Smooth muscle cell (in vitro differentiated cells): Measurements from ENCODE around the gene ITIH5. TPM values are rescaled to one million over a fixed set of nuclear protein-coding genes. Genes with fewer than 3 reads are reported as not detected.

Experiments used
- DNase-seq: peaks from one replicate; lab custom pipeline; 2025; ENCODE audit not compliant: unreplicated experiment; lab: John Stamatoyannopoulos, UW
- H2AFZ ChIP-seq: fragments of 200-600 bp; sonication (generic); 2 replicates; pipeline ENCODE4 v1.6.0; 2016; ENCODE audit warnings: antibody characterized with exemption, low read depth, mild to moderate bottlenecking
- H3F3A ChIP-seq: fragments of 200-600 bp; sonication (generic); 2 replicates; pipeline ENCODE4 v1.6.0; 2017; ENCODE audit warnings: antibody characterized with exemption, low read depth
- H3K27ac ChIP-seq: fragments of 200-600 bp; sonication (generic); 2 replicates; pipeline ENCODE4 v1.5.1; 2016; ENCODE audit warnings: low read depth, mild to moderate bottlenecking
- H3K27me3 ChIP-seq: fragments of 200-600 bp; sonication (generic); 2 replicates; pipeline ENCODE4 v1.6.1; 2016; ENCODE audit warnings: low read depth, mild to moderate bottlenecking
- H3K36me3 ChIP-seq: fragments of 200-600 bp; sonication (generic); 2 replicates; pipeline ENCODE4 v1.5.1; 2016; ENCODE audit warnings: low read depth
- H3K4me1 ChIP-seq: fragments of 200-600 bp; sonication (generic); 2 replicates; pipeline ENCODE4 v1.5.1; 2016; ENCODE audit warnings: low read depth
- H3K4me2 ChIP-seq: fragments of 200-600 bp; sonication (generic); 2 replicates; pipeline ENCODE4 v1.6.0; 2016; ENCODE audit warnings: mild to moderate bottlenecking
- H3K4me3 ChIP-seq: fragments of 200-600 bp; sonication (generic); 2 replicates; pipeline ENCODE4 v1.5.1; 2016; ENCODE audit warnings: mild to moderate bottlenecking
- H3K79me2 ChIP-seq: fragments of 200-600 bp; sonication (generic); 2 replicates; pipeline ENCODE4 v1.6.0; 2016; ENCODE audit warnings: low read depth, mild to moderate bottlenecking
- H3K9ac ChIP-seq: fragments of 200-600 bp; sonication (generic); 2 replicates; pipeline ENCODE4 v1.6.0; 2016; ENCODE audit warnings: low read depth
- H3K9me3 ChIP-seq: fragments of 200-600 bp; sonication (generic); replicated peaks from 2 replicates; pipeline ENCODE4 v1.5.1; 2016; ENCODE audit warnings: low read depth
- H4K20me1 ChIP-seq: fragments of 200-600 bp; sonication (generic); 2 replicates; pipeline ENCODE4 v1.6.0; 2016; ENCODE audit warnings: low read depth
- WGBS: methylation state at CpG from one replicate; pipeline ENCODE4 v1.1.7; 2016; ENCODE audit warnings: low lambda C conversion rate; 5-methylcytosine and 5-hydroxymethylcytosine counted together
- polyA plus RNA-seq: library from polyadenylated mRNA; unstranded; fragments of >200 nt; fragmentation: Nextera tagmentation; extraction: Ambion mirVana; gene quantifications from 2 replicates; pipeline ENCODE4 v1.2.1, GENCODE V29; 2016
- total RNA-seq: library from RNA; depleted of rRNA; stranded (reverse); fragments of >200 nt; gene quantifications from 2 replicates; pipeline ENCODE4 v1.2.3, GENCODE V29; 2014
- TF ChIP-seq, protein P1 (sequence below): fragments of 200-600 bp; sonication (generic); IDR thresholded peaks from 2 replicates; pipeline ENCODE4 v1.5.1; 2017; ENCODE audit warnings: borderline replicate concordance, mild to moderate bottlenecking, antibody characterized with exemption; ENCODE audit not compliant: insufficient read depth, poor library complexity, severe bottlenecking

ITIH5 gene
- total and polyA plus RNA-seq, 2 experiments from 2014 or later = 9.1 to 12.6 TPM

DNA sequence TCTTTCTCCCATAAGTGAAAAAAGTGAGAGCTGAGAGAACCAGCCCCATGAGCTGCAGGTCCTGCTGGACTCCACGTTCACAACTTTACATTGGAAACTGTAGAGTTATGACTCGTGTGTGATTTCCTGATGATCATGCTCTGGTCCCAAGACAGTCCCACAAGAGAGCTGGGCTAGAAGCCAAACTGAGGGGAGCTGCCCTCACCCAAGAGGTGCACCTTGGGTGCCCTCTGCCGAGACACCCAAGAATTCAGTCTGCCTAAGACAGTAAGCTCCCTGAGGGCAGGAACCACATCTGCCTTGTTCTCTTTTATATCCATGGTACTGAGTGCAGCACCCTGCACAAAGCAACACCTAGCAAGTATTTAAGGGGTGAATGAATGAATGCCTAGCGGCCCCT, 143.1 kb downstream of the ITIH5 start:
- DNase-seq = no peak
- Histone ChIP-seq H3K79me2 (no peaks in the 10 kb centered on the region), H3K4me3 (no peak overlapping the region), H3K36me3 (no peaks in the 10 kb centered on the region), H3K4me1 (no peaks in the 10 kb centered on the region), H3F3A (no peaks in the 10 kb centered on the region), H3K27ac (no peak overlapping the region), H3K27me3 (peaks cover 7% of the 10 kb centered on the region), H4K20me1 (no peaks in the 10 kb centered on the region), H2AFZ (no peak overlapping the region), H3K9me3 (no peaks in the 10 kb centered on the region), H3K4me2 (no peak overlapping the region), H3K9ac (no peak overlapping the region)
- WGBS = 78% methylated on average over 4 of the region's 4 CpGs
- TF ChIP-seq, protein P1, sequence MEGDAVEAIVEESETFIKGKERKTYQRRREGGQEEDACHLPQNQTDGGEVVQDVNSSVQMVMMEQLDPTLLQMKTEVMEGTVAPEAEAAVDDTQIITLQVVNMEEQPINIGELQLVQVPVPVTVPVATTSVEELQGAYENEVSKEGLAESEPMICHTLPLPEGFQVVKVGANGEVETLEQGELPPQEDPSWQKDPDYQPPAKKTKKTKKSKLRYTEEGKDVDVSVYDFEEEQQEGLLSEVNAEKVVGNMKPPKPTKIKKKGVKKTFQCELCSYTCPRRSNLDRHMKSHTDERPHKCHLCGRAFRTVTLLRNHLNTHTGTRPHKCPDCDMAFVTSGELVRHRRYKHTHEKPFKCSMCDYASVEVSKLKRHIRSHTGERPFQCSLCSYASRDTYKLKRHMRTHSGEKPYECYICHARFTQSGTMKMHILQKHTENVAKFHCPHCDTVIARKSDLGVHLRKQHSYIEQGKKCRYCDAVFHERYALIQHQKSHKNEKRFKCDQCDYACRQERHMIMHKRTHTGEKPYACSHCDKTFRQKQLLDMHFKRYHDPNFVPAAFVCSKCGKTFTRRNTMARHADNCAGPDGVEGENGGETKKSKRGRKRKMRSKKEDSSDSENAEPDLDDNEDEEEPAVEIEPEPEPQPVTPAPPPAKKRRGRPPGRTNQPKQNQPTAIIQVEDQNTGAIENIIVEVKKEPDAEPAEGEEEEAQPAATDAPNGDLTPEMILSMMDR = no peak

DNA sequence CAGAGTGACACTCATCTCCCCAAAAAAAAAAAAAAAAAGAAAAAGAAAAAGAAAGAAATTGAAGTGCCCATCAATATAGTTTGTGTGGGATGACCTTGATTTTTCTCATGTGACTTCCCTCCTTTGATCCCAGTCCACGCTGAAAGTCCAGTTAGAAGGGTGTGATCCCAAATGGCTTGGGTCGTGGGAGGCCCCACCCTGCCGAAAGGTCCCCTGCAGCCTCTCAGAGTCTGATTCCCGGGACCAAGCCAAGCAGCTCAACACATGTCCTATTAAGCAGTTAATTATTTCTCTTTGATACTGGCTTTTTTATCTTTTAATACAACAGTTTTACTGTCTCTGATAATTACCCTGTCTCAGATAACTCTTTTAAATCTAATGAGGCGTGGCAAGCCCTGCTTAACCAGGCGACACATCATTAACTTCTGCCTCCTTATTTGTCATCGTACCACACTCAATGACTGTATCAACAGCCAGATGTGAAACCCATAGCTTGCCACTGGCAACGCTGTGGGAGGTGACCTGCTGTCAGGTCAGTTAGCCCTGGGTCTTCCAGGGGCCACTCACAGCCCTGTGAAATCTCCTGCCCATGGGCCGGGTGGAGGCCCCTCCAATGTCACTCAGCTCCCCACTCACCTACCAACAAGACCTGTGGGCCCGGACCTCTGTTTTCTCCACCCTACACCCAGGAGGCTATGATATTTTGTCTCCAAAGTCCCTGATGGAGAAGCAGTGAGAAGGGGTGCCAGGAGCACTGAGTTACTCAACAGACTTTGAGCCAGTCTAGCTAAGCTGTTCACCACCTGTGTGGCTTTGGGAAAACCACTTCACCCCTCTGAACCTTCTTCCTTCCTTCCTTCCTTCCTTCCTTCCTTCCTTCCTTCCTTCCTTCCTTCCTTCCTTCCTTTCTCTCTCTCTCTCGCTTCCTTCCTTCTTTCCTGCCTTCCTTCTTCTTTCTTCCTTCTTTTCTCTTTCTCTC, 146.0 kb downstream of the ITIH5 start:
- no peak overlapping the region for H3K27ac ChIP-seq
- H3K4me3 ChIP-seq = no peak overlapping the region
- no peak overlapping the region for H2AFZ ChIP-seq
- H4K20me1 ChIP-seq = no peaks in the 10 kb centered on the region
- H3K4me2 ChIP-seq = no peak overlapping the region
- no peaks in the 10 kb centered on the region for H3K9me3 ChIP-seq
- TF ChIP-seq, protein P1 = no peak
- no peak for DNase-seq
- H3K9ac ChIP-seq = no peak overlapping the region
- H3K79me2 ChIP-seq = no peaks in the 10 kb centered on the region
- no peaks in the 10 kb centered on the region for H3K4me1 ChIP-seq
- H3K27me3 ChIP-seq = peaks cover 7% of the 10 kb centered on the region
- 80% methylated on average over 11 of the region's 11 CpGs for WGBS
- no peaks in the 10 kb centered on the region for H3K36me3 ChIP-seq
- no peaks in the 10 kb centered on the region for H3F3A ChIP-seq

DNA sequence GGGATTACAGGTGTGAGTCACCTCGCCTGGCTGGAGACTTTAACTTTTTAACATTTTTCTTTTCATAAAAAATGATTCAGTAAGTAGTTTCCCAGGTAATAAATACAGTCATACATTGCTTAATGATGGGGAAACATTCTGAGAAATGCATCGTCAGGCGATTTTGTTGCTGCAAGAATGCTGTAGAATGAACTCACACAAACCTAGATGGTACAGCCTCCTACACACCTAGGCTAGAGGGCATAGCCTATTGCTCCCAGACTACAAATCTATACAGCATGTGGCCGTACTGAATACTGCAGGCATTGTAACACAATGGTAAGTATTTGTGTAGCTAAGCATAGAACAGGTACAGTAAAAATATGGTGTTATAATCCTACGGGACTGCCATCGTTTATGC, 147.4 kb downstream of the ITIH5 start:
- 91% methylated on average over 6 of the region's 6 CpGs for WGBS
- H3K4me3 ChIP-seq = no peak overlapping the region
- no peak overlapping the region for H3K27ac ChIP-seq
- H3K9me3 ChIP-seq = no peaks in the 10 kb centered on the region
- no peaks in the 10 kb centered on the region for H3K79me2 ChIP-seq
- H3K36me3 ChIP-seq = no peaks in the 10 kb centered on the region
- H2AFZ ChIP-seq = no peak overlapping the region
- TF ChIP-seq, protein P1 = no peak
- peaks cover 17% of the 10 kb centered on the region for H3K27me3 ChIP-seq
- H3F3A ChIP-seq = no peaks in the 10 kb centered on the region
- H3K4me1 ChIP-seq = no peaks in the 10 kb centered on the region
- no peak for DNase-seq
- no peak overlapping the region for H3K4me2 ChIP-seq
- H4K20me1 ChIP-seq = no peaks in the 10 kb centered on the region
- H3K9ac ChIP-seq = no peak overlapping the region
